Measurements from ENCODE around the gene BPGM.

The BPGM gene

GRCh38 chr7:134699021-134699818, 52.6 kb downstream of the BPGM start:
- no peak for DNase-seq

GRCh38 chr7:134699899-134700298, 53.2 kb downstream of the BPGM start:
- DNase-seq: no peak

GRCh38 chr7:134701272-134701671, 54.6 kb downstream of the BPGM start:
- no peak for DNase-seq

GRCh38 chr7:134702366-134703240, 56.0 kb downstream of the BPGM start:
- DNase-seq: peak; percentile 39

- no peak for DNase-seq
Measured at GRCh38 chr7:134703241-134703594, 56.6 kb downstream of the BPGM start.

- peak; percentile 26 for DNase-seq
Measured at GRCh38 chr7:134703782-134704181, 57.1 kb downstream of the BPGM start.

- DNase-seq: no peak
Measured at GRCh38 chr7:134704827-134705226, 58.2 kb downstream of the BPGM start.

- DNase-seq: no peak
Measured at GRCh38 chr7:134705716-134706115, 59.1 kb downstream of the BPGM start.

GRCh38 chr7:134706468-134706867, 59.8 kb downstream of the BPGM start:
- DNase-seq: no peak

GRCh38 chr7:134707663-134708378, 61.2 kb downstream of the BPGM start:
- no peak for DNase-seq

GRCh38 chr7:134708692-134709091, 62.0 kb downstream of the BPGM start:
- DNase-seq: no peak

GRCh38 chr7:134709197-134709596, 62.5 kb downstream of the BPGM start:
- no peak for DNase-seq

GRCh38 chr7:134710511-134710853, 63.8 kb downstream of the BPGM start:
- DNase-seq: no peak

GRCh38 chr7:134710854-134711624, 64.4 kb downstream of the BPGM start:
- no peak for DNase-seq

GRCh38 chr7:134712196-134712595, 65.5 kb downstream of the BPGM start:
- no peak for DNase-seq

GRCh38 chr7:134714470-134715205, 68.0 kb downstream of the BPGM start:
- no peak for DNase-seq

GRCh38 chr7:134718211-134718875, 71.7 kb downstream of the BPGM start:
- no peak for DNase-seq

- peak; percentile 17 for DNase-seq
Measured at GRCh38 chr7:134720091-134720935, 73.7 kb downstream of the BPGM start.

GRCh38 chr7:134721171-134721570, 74.5 kb downstream of the BPGM start:
- DNase-seq: no peak

- no peak for DNase-seq
Measured at GRCh38 chr7:134722786-134723322, 76.2 kb downstream of the BPGM start.

Measured in retina (tissue), 1 donor.